Measurements from ENCODE around the gene DENND1A. TPM values are rescaled to one million over a fixed set of nuclear protein-coding genes. Genes with fewer than 3 reads are reported as not detected.

DENND1A gene
- total and polyA plus RNA-seq, 4 donors: 7.9 to 22.0 (median 13.9) TPM

DNA sequence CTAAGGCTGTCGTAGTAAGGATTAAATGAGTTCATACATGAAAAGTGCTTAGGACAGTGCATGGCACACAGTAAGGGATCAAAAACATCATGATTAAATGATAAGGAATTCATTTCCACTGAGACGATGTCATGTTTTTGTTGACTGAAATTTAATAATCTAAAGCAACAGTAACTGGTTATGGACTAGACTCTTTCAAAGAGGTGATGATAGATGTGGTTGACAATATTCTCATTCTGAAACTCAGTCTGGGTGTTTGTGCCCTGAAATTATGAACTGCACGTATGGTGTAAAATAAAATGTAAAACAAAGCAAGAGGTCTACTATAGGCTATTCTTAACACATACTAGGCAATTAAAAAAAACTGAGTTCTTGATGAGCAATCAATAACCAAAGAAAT is 280.0 kb downstream of the DENND1A start:
- Histone ChIP-seq H3K27ac (ENCODE audit: low read depth in 1 of 2, low read length in 2 of 2) (no peak overlapping the region), H3K9me3 (ENCODE audit: control insufficient read depth in 4 of 4, low read length in 3 of 4) (no peaks in the 10 kb centered on the region), H3K36me3 (ENCODE audit: control insufficient read depth in 4 of 4, insufficient read depth in 3 of 4, low read depth in 1 of 4, low read length in 3 of 4) (peaks cover 0 to 6% (median 0%) of the 10 kb centered on the region in 4 donors), H3K4me3 (ENCODE audit: low read depth in 1 of 3, low read length in 3 of 3) (no peak overlapping the region), H3K9ac (ENCODE audit: low read depth in 1 of 2, low read length in 2 of 2) (no peak overlapping the region), H3K4me1 (ENCODE audit: control insufficient read depth in 4 of 4, insufficient read depth in 4 of 4, low read length in 3 of 4) (peaks cover 0 to 4% (median 0%) of the 10 kb centered on the region in 4 donors), H3K27me3 (ENCODE audit: control insufficient read depth in 4 of 4, insufficient read depth in 4 of 4, low read length in 3 of 4) (no peaks in the 10 kb centered on the region)
- 90% methylated on average over 3 of the region's 3 CpGs for WGBS
- DNase-seq (ENCODE audit: low spot score): no peak
- no peak for TF ChIP-seq YY1 (IDR thresholded peaks at IDR 0.05)
- no peak for TF ChIP-seq SP1 (IDR thresholded peaks at IDR 0.05)
- no peak for TF ChIP-seq GABPA (IDR thresholded peaks at IDR 0.05 in 1 of 2, conservative IDR thresholded peaks at IDR 0.05 in 1 of 2)
- no peak for TF ChIP-seq EGR1 (IDR thresholded peaks at IDR 0.05; ENCODE audit: low read depth in 2 of 2)
- TF ChIP-seq ATF3 (IDR thresholded peaks at IDR 0.05): no peak

GRCh38 chr9:123647145-123647544 is 282.8 kb downstream of the DENND1A start:
- TF ChIP-seq EGR1 (IDR thresholded peaks at IDR 0.05; ENCODE audit: low read depth in 2 of 2): no peak
- TF ChIP-seq, protein P1, sequence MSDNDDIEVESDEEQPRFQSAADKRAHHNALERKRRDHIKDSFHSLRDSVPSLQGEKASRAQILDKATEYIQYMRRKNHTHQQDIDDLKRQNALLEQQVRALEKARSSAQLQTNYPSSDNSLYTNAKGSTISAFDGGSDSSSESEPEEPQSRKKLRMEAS (IDR thresholded peaks at IDR 0.05): peak; percentile 11
- peak; percentile 46 for TF ChIP-seq FOXA2 (IDR thresholded peaks at IDR 0.05)
- TF ChIP-seq, protein P2, sequence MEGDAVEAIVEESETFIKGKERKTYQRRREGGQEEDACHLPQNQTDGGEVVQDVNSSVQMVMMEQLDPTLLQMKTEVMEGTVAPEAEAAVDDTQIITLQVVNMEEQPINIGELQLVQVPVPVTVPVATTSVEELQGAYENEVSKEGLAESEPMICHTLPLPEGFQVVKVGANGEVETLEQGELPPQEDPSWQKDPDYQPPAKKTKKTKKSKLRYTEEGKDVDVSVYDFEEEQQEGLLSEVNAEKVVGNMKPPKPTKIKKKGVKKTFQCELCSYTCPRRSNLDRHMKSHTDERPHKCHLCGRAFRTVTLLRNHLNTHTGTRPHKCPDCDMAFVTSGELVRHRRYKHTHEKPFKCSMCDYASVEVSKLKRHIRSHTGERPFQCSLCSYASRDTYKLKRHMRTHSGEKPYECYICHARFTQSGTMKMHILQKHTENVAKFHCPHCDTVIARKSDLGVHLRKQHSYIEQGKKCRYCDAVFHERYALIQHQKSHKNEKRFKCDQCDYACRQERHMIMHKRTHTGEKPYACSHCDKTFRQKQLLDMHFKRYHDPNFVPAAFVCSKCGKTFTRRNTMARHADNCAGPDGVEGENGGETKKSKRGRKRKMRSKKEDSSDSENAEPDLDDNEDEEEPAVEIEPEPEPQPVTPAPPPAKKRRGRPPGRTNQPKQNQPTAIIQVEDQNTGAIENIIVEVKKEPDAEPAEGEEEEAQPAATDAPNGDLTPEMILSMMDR (IDR thresholded peaks at IDR 0.05; ENCODE audit: low read depth, low read length, missing input control): no peak
- no peak for TF ChIP-seq TAF1 (conservative IDR thresholded peaks at IDR 0.05)
- TF ChIP-seq JUND (IDR thresholded peaks at IDR 0.05): peak in 1 of 2 donors; percentile 22
- no peak for TF ChIP-seq SP1 (IDR thresholded peaks at IDR 0.05)
- TF ChIP-seq HNF4A (conservative IDR thresholded peaks at IDR 0.05): peak; percentile 14 to 38
- no peak for TF ChIP-seq HNF4G (IDR thresholded peaks at IDR 0.05)
- TF ChIP-seq GABPA (IDR thresholded peaks at IDR 0.05 in 1 of 2, conservative IDR thresholded peaks at IDR 0.05 in 1 of 2): no peak
- peak; percentile 22 to 26 for TF ChIP-seq RAD21 (IDR thresholded peaks at IDR 0.05)
- no peak for TF ChIP-seq ATF3 (IDR thresholded peaks at IDR 0.05)
- TF ChIP-seq YY1 (IDR thresholded peaks at IDR 0.05): no peak
- TF ChIP-seq RXRA (IDR thresholded peaks at IDR 0.05): peak; percentile 50 to 62
- TF ChIP-seq NR2F2 (IDR thresholded peaks at IDR 0.05): no peak
- TF ChIP-seq, protein P3, sequence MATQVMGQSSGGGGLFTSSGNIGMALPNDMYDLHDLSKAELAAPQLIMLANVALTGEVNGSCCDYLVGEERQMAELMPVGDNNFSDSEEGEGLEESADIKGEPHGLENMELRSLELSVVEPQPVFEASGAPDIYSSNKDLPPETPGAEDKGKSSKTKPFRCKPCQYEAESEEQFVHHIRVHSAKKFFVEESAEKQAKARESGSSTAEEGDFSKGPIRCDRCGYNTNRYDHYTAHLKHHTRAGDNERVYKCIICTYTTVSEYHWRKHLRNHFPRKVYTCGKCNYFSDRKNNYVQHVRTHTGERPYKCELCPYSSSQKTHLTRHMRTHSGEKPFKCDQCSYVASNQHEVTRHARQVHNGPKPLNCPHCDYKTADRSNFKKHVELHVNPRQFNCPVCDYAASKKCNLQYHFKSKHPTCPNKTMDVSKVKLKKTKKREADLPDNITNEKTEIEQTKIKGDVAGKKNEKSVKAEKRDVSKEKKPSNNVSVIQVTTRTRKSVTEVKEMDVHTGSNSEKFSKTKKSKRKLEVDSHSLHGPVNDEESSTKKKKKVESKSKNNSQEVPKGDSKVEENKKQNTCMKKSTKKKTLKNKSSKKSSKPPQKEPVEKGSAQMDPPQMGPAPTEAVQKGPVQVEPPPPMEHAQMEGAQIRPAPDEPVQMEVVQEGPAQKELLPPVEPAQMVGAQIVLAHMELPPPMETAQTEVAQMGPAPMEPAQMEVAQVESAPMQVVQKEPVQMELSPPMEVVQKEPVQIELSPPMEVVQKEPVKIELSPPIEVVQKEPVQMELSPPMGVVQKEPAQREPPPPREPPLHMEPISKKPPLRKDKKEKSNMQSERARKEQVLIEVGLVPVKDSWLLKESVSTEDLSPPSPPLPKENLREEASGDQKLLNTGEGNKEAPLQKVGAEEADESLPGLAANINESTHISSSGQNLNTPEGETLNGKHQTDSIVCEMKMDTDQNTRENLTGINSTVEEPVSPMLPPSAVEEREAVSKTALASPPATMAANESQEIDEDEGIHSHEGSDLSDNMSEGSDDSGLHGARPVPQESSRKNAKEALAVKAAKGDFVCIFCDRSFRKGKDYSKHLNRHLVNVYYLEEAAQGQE (IDR thresholded peaks at IDR 0.05): peak; percentile 33
- TF ChIP-seq FOXA1 (IDR thresholded peaks at IDR 0.05): no peak
- TF ChIP-seq, protein P4, sequence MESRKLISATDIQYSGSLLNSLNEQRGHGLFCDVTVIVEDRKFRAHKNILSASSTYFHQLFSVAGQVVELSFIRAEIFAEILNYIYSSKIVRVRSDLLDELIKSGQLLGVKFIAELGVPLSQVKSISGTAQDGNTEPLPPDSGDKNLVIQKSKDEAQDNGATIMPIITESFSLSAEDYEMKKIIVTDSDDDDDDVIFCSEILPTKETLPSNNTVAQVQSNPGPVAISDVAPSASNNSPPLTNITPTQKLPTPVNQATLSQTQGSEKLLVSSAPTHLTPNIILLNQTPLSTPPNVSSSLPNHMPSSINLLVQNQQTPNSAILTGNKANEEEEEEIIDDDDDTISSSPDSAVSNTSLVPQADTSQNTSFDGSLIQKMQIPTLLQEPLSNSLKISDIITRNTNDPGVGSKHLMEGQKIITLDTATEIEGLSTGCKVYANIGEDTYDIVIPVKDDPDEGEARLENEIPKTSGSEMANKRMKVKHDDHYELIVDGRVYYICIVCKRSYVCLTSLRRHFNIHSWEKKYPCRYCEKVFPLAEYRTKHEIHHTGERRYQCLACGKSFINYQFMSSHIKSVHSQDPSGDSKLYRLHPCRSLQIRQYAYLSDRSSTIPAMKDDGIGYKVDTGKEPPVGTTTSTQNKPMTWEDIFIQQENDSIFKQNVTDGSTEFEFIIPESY (IDR thresholded peaks at IDR 0.05): no peak
- WGBS: 38% methylated on average over 2 of the region's 2 CpGs
- no peaks in the 10 kb centered on the region for H3K27me3 ChIP-seq (ENCODE audit: control insufficient read depth in 4 of 4, insufficient read depth in 4 of 4, low read length in 3 of 4)
- no peak overlapping the region for H3K4me3 ChIP-seq (ENCODE audit: low read depth in 1 of 3, low read length in 3 of 3)
- no peak overlapping the region for H3K27ac ChIP-seq (ENCODE audit: low read depth in 1 of 2, low read length in 2 of 2)
- DNase-seq (ENCODE audit: low spot score): no peak
- H3K4me1 ChIP-seq (ENCODE audit: control insufficient read depth in 4 of 4, insufficient read depth in 4 of 4, low read length in 3 of 4): peaks cover 0 to 4% (median 0%) of the 10 kb centered on the region in 4 donors
- H3K9me3 ChIP-seq (ENCODE audit: control insufficient read depth in 4 of 4, low read length in 3 of 4): no peaks in the 10 kb centered on the region
- H3K36me3 ChIP-seq (ENCODE audit: control insufficient read depth in 4 of 4, insufficient read depth in 3 of 4, low read depth in 1 of 4, low read length in 3 of 4): peaks cover 0 to 6% (median 0%) of the 10 kb centered on the region in 4 donors
- H3K9ac ChIP-seq (ENCODE audit: low read depth in 1 of 2, low read length in 2 of 2): no peak overlapping the region
